Naive B cell (primary cell): Measurements from ENCODE around the gene CCL16. TPM values are rescaled to one million over a fixed set of nuclear protein-coding genes. Genes with fewer than 3 reads are reported as not detected.

Source experiments
- ATAC-seq, 2 donors: fragments of 150-1000 bp; cut with Tn5 transposase; 2 replicates each; pipeline ENCODE4 v1.10.0; 2021; ENCODE audit warnings: low read depth in 2 of 2, mild to moderate bottlenecking in 2 of 2, moderate library complexity in 2 of 2
- DNase-seq: peaks from one replicate; pipeline ENCODE4 v3.0.0; 2022
- H3K27ac Mint-ChIP-seq, 6 donors: one replicate each; pipeline ENCODE4 v1.8.0; 2020 to 2022; ENCODE audit warnings: mild to moderate bottlenecking in 6 of 6, mixed read lengths in 6 of 6, moderate library complexity in 5 of 6, inconsistent platforms in 2 of 6
- H3K27me3 Mint-ChIP-seq, 3 donors: one replicate each; pipeline ENCODE4 v1.8.0; 2021 to 2022; ENCODE audit warnings: mixed read lengths in 3 of 3, mild to moderate bottlenecking in 1 of 3
- H3K36me3 Mint-ChIP-seq, 2 donors: one replicate each; pipeline ENCODE4 v1.8.0; 2020 to 2022; ENCODE audit warnings: mixed read lengths in 2 of 2, inconsistent platforms in 1 of 2, mild to moderate bottlenecking in 1 of 2
- H3K4me1 Mint-ChIP-seq, 3 donors: one replicate each; pipeline ENCODE4 v1.8.0; 2020 to 2022; ENCODE audit warnings: mixed read lengths in 3 of 3, inconsistent platforms in 1 of 3, mild to moderate bottlenecking in 1 of 3, moderate library complexity in 1 of 3
- H3K4me3 Mint-ChIP-seq, 8 donors: one replicate each; pipeline ENCODE4 v1.8.0; 2020 to 2022; ENCODE audit warnings: mild to moderate bottlenecking in 8 of 8, mixed read lengths in 8 of 8, moderate library complexity in 8 of 8, inconsistent platforms in 2 of 8
- H3K9me3 Mint-ChIP-seq, 7 donors: one replicate each; pipeline ENCODE4 v1.8.0; 2020 to 2022; ENCODE audit warnings: mixed read lengths in 7 of 7, mild to moderate bottlenecking in 5 of 7, inconsistent platforms in 2 of 7, moderate library complexity in 1 of 7
- polyA plus RNA-seq, 6 donors: library from polyadenylated mRNA; unstranded; fragments of 300-500 nt; fragmentation: Illumina TruSeq; gene quantifications; one replicate each; pipeline ENCODE4 v1.2.3, GENCODE V29; 2021; ENCODE audit warnings: low read depth in 6 of 6

CCL16 gene
- polyA plus RNA-seq, 6 donors from 2014 or later = not detected

DNA sequence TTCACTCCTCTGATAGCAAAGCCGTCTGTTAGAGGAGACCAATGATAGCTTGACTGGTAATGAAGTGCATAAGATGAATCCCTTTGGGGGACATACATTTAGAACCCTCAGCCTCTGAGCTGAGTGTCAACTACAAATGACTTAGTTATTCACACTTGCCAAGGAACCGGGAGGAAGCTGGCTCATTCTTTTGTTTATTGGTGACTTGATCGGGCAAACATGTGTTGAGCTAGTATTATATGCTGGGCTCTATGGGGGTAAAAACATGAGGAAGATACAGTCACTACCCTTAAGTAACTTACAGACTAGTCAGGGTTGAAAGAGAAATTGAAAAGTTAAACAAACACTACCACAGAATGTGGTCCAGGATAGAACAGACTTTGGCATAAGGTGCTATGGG, 3.0 kb downstream of the CCL16 start:
- Mint-ChIP-seq H3K36me3 (no peaks in the 10 kb centered on the region), H3K27ac (no peak overlapping the region)

DNA sequence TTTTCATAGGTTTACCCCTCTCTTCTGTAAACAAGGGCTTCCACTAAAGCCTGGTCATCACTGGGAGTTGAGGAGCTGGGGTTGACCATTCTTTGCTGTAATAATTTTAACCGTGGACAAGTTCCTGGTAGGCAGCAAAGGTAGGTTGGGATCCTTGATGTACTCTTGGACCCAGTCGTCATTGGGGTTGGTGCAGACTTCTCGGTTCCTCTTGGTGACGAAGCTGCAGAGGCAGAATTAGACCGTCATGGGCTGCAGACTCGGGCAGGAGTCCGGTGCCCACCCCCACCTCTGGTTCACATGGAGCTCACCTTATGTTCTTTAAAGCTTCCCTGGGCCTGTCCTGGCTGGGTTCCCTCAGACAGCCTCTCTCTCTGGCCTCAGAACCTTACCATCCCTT, 3.8 kb downstream of the CCL16 start:
- H3K9me3 Mint-ChIP-seq = no peaks in the 10 kb centered on the region
- H3K36me3 Mint-ChIP-seq = no peaks in the 10 kb centered on the region
- DNase-seq (no peak), ATAC-seq (no peak)
- peaks cover 5 to 23% (median 15%) of the 10 kb centered on the region in 3 donors for H3K4me1 Mint-ChIP-seq
- H3K27ac Mint-ChIP-seq = peak overlapping the region in 2 of 6 donors; percentile 56 to 83
- H3K4me3 Mint-ChIP-seq = peak overlapping the region in 1 of 8 donors; percentile 54
- H3K27me3 Mint-ChIP-seq = peaks cover 0 to 23% (median 10%) of the 10 kb centered on the region in 3 donors

More for the DNA sequence above, 3.0 kb downstream of the CCL16 start:
- Mint-ChIP-seq H3K9me3 (no peaks in the 10 kb centered on the region), H3K27me3 (peaks cover 0 to 23% (median 10%) of the 10 kb centered on the region in 3 donors), H3K4me1 (peaks cover 5 to 25% (median 15%) of the 10 kb centered on the region in 3 donors), H3K4me3 (no peak overlapping the region)
- ATAC-seq (no peak), DNase-seq (no peak)

DNA sequence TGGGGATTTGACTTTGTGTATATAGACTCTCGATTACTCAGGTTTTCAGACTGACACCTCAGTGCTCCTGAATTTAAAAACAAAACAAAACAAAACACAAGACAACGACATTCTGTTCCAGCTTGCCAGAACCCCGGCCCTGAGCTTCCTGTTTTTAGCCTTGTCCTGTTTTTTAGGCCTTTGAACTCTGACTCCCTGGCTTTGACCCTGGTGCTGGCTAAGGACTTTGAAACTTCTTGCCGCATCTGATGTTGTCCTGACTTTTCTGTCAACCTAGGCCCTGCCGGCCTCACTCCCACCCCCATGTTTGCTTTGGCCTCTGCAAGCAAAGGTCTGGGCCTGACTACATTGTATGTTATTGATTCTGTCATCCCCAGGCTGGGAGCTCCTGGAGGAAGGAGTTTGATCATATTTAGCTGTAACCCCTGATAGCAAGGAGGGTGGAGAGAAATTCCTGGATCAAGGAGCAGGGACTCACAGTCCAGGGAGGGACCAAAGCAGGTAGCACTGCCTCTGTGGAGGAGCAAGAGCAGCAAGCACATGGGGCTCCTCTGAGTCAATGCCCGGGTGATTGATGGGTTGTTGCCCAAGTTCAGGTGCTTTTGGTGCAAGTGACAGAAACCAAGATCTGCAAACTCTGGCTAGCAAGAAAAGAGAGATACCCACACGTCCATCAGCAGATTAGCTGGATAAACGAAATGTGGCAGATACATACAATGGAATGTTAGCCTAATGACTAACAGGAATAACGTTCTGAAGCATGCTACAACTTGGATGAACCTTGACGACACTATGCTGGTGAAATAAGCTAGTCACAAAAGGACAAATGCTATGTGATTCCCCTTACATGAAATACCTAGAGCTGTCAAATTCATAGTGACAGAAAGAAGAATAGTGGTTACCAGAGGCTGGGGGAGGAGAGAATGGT, 7.7 kb downstream of the CCL16 start:
- ATAC-seq = no peak

DNA sequence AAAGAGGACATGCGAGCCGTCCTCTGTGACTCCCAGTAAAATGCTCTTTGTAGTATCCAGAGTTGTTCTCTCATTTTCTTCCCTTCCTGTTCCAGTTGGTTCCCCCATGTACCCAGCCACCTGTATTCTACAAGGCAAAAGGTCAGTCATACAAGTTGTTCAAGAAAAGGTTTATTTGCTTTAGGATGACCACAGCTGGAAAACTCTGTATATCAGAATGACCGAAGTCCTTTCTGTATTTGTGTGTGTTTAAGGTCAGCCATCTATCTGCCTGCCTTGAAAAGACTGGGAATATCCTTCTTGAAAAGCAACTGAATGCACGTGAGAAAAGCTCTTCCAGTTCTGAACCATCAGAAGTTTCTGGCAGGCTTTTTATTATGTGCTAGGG, 8.4 kb downstream of the CCL16 start:
- ATAC-seq = no peak
- Mint-ChIP-seq H3K4me1 (peaks cover 9 to 16% (median 15%) of the 10 kb centered on the region in 3 donors), H3K9me3 (no peaks in the 10 kb centered on the region), H3K27me3 (peaks cover 0 to under 1% (median 0%) of the 10 kb centered on the region in 3 donors), H3K27ac (peak overlapping the region in 2 of 6 donors; percentile 2 to 21), H3K36me3 (no peaks in the 10 kb centered on the region), H3K4me3 (no peak overlapping the region)
- DNase-seq = no peak

More for the DNA sequence above, 7.7 kb downstream of the CCL16 start:
- H3K27ac Mint-ChIP-seq = peak overlapping the region in 2 of 6 donors; percentile 21 to 78
- no peaks in the 10 kb centered on the region for H3K36me3 Mint-ChIP-seq
- peaks cover 9 to 16% (median 15%) of the 10 kb centered on the region in 3 donors for H3K4me1 Mint-ChIP-seq
- peaks cover 0 to 7% (median 0%) of the 10 kb centered on the region in 3 donors for H3K27me3 Mint-ChIP-seq
- H3K9me3 Mint-ChIP-seq = no peaks in the 10 kb centered on the region
- DNase-seq = no peak
- peak overlapping the region in 1 of 8 donors; percentile 56 for H3K4me3 Mint-ChIP-seq

DNA sequence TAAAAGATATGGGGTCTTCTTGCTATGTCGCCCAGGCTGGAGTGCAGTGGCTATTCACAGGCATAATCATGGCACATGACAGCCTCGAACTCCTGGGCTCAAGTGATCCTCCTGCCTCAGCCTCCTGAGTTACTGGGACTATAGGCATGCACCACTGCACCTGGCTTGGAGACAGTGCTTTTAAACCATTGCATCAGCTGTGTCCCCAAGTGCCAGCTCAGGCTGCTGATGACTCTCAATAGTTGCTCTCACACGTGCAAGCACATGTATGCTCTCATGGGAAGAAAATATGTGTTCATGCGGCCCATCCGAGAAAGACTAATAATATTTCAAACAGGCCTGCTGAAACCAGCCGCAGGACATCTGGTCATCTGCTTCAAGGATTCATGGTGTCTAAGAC, 8.8 kb downstream of the CCL16 start:
- ATAC-seq (no peak), DNase-seq (no peak)
- no peaks in the 10 kb centered on the region for H3K36me3 Mint-ChIP-seq
- H3K9me3 Mint-ChIP-seq = no peaks in the 10 kb centered on the region
- no peaks in the 10 kb centered on the region for H3K27me3 Mint-ChIP-seq
- peak overlapping the region in 1 of 6 donors; percentile 63 for H3K27ac Mint-ChIP-seq
- H3K4me3 Mint-ChIP-seq = no peak overlapping the region
- H3K4me1 Mint-ChIP-seq = peaks cover 9 to 16% (median 15%) of the 10 kb centered on the region in 3 donors

DNA sequence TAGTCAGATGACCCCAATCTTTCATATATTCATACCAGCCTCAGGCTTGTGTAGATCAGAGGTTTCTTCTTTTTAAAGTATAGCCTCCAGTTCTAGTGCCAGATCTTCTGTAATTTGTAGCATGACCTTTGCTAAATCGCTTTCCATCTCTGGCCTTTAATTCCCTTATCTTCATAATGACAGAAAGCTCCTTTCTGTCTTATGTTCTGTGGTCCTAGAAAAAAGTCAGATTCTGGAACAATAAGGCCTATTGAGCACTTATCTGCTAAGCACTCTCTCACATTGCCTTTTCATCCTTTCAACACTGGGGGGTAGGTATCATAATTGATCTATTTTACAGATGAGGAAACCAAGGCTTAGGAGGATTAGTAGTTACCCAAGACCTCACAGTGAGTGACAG, 9.2 kb downstream of the CCL16 start:
- Mint-ChIP-seq H3K4me1 (peaks cover 9 to 16% (median 15%) of the 10 kb centered on the region in 3 donors), H3K9me3 (no peaks in the 10 kb centered on the region), H3K27ac (no peak overlapping the region), H3K36me3 (no peaks in the 10 kb centered on the region), H3K4me3 (no peak overlapping the region), H3K27me3 (no peaks in the 10 kb centered on the region)
- ATAC-seq = no peak
- DNase-seq = no peak

DNA sequence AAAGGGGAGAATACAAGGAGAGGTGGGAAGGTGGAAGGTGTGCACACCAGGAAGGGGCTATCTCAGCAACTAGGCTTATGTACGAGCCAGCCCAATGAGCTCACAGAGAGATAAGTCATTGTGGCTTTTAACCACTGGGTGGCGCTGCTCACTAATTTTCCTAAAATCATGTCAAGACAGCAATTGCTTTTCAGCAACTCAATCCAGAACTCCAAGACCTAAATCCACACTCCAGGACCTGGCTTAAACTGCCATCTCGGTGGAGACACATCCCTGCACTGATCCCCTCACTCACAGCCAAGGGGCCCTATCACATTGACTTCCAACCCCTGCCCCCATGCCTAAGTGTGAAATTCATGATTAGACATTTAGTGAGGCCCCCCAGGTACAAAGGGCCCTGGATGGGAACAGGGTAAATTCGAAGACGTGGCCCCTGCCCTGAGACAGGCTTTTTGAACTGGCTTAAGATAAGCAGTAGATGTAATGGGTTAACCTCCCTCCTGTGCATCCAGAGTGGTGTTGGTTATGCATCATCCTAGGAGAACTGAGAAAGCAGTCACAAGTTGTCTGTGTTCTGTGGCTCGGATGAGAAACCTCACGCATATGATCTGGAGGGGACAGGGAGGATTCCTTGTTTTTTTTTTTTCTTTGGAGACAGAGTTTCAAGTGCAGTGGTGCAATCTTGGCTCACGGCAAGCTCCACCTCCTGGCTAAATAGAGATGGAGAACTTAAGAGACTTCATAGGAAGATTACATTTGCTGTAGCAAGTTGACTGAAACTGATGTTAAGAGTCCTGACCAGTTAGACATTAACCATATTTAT, 11.5 kb downstream of the CCL16 start:
- H3K4me3 Mint-ChIP-seq = no peak overlapping the region
- peak; percentile 61 for DNase-seq
- peaks cover 5 to 6% (median 5%) of the 10 kb centered on the region in 3 donors for H3K4me1 Mint-ChIP-seq
- H3K27me3 Mint-ChIP-seq = peaks cover 0 to 6% (median 0%) of the 10 kb centered on the region in 3 donors
- no peaks in the 10 kb centered on the region for H3K9me3 Mint-ChIP-seq
- peak; percentile 45 to 70 for ATAC-seq
- H3K36me3 Mint-ChIP-seq = no peaks in the 10 kb centered on the region
- no peak overlapping the region for H3K27ac Mint-ChIP-seq

DNA sequence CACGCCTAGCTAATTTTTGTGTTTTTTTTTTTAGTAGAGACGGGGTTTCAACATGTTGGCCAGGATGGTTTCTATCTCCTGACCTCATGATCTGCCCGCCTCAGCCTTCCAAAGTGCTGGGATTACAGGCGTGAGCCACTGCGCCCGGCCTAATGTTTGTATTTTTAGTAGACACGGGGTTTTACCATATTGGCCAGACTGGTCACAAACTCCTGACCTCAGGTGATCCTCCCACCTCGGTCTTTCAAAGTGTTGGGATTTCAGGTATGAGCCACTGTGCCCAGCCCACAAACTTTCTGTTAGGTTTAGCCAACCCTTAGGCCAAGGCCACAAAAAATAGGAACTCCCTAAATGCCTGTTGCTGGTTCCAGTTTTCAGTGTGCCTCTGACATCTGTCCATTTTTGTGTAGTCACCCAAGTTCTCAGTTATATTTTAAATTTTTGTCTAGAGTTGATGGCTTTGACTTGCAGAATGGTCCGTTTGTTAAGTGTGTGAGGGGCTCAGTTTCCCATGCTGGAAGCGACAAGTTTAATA, 12.7 kb downstream of the CCL16 start:
- Mint-ChIP-seq H3K27me3 (peaks cover 0 to 16% (median under 1%) of the 10 kb centered on the region in 3 donors), H3K4me3 (no peak overlapping the region), H3K4me1 (peaks cover 5 to 6% (median 5%) of the 10 kb centered on the region in 3 donors), H3K27ac (no peak overlapping the region), H3K36me3 (no peaks in the 10 kb centered on the region), H3K9me3 (no peaks in the 10 kb centered on the region)
- ATAC-seq (no peak), DNase-seq (no peak)

DNA sequence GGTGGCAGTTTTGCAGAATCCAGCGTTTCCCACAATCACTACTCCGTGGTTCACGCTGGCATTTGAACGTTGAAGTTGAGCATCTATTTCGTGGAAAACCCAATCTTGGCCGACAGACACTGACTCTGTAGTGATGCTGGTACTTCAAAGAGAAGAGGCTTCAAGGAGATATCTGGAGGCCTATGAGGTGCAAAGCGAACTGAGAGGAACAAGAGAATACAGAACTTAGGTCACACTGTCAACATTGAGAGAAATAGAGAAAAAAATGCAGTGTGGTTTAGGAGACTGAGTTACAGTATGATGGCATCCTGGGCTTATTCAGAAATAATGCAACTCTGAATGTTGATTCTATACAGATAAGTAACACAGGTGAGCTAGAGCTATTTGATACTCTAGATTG, 16.0 kb downstream of the CCL16 start:
- Mint-ChIP-seq H3K27me3 (peaks cover 4 to 26% (median 15%) of the 10 kb centered on the region in 3 donors), H3K27ac (no peak overlapping the region), H3K36me3 (no peaks in the 10 kb centered on the region), H3K9me3 (no peaks in the 10 kb centered on the region), H3K4me1 (peaks cover 3 to 6% (median 5%) of the 10 kb centered on the region in 3 donors), H3K4me3 (no peak overlapping the region)
- DNase-seq (no peak), ATAC-seq (no peak)

DNA sequence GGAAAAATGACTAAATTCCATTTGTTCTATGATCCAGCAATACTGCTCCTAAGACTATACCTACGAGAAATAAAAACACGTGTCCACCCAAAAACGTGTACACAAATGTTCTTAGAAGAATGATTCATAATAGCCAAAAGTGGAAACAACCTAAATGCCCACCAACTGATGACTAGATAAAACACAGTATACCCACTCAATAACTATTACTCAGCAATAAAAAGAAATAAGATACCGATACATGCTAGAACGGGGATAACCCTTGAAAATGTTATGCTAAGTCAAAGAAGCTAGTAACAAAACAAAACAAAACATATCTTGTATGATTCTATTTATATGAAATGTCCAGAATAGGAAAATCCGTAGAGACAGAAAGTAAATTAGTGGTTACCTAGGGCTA, 17.6 kb downstream of the CCL16 start:
- H3K36me3 Mint-ChIP-seq = no peaks in the 10 kb centered on the region
- DNase-seq (no peak), ATAC-seq (no peak)
- no peak overlapping the region for H3K27ac Mint-ChIP-seq
- peaks cover 7 to 28% (median 24%) of the 10 kb centered on the region in 3 donors for H3K27me3 Mint-ChIP-seq
- no peak overlapping the region for H3K4me3 Mint-ChIP-seq
- H3K9me3 Mint-ChIP-seq = no peaks in the 10 kb centered on the region
- H3K4me1 Mint-ChIP-seq = no peaks in the 10 kb centered on the region

DNA sequence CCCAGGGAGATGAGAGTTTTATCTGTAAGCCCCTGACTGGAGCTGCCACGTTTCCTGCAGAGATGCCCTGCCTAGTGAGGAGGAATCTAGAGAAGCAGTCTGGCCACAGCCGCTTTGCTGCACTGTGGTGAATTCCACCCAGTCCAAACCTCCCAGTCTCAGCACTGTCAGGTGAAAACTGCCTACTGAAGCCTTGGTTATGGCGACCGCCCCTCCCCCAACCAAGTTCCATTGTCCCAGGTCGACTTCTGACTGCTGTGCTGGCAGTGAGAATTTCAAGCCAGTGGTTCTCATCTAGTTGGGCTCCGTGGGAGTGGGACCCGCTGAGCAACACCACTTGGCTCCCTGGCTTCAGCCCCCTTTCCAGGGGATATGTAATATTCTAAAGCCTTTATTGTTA, 27.6 kb downstream of the CCL16 start:
- Mint-ChIP-seq H3K27me3 (peaks cover 26 to 45% (median 35%) of the 10 kb centered on the region in 3 donors), H3K4me3 (no peak overlapping the region), H3K27ac (no peak overlapping the region), H3K9me3 (peaks cover 0 to 7% (median 3%) of the 10 kb centered on the region in 7 donors), H3K4me1 (no peaks in the 10 kb centered on the region), H3K36me3 (no peaks in the 10 kb centered on the region)
- DNase-seq = no peak
- ATAC-seq = no peak

DNA sequence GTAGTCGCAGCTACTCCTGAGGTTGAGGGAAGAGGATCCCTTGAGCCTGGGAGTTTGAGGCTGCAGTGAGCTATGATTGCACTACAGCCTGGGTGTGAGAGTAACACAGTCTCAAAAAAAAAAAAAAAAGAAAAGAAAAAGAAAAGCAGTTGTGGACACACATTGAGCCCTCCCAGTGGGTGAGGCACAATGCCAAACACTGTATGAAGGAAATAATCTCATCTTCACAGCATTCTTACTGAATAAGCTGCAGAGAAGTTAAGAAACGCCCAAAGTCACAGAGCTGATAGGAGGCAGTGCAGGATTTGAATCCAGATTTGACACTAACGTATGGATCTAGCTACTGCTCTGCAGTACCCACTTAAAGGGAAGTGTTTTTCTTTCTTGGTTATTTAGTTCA, 31.9 kb downstream of the CCL16 start:
- peaks cover 8 to 18% (median 15%) of the 10 kb centered on the region in 3 donors for H3K27me3 Mint-ChIP-seq
- no peaks in the 10 kb centered on the region for H3K9me3 Mint-ChIP-seq
- H3K4me1 Mint-ChIP-seq = peaks cover 0 to 5% (median 0%) of the 10 kb centered on the region in 3 donors
- no peaks in the 10 kb centered on the region for H3K36me3 Mint-ChIP-seq
- ATAC-seq (no peak), DNase-seq (no peak)
- no peak overlapping the region for H3K4me3 Mint-ChIP-seq
- H3K27ac Mint-ChIP-seq = no peak overlapping the region

DNA sequence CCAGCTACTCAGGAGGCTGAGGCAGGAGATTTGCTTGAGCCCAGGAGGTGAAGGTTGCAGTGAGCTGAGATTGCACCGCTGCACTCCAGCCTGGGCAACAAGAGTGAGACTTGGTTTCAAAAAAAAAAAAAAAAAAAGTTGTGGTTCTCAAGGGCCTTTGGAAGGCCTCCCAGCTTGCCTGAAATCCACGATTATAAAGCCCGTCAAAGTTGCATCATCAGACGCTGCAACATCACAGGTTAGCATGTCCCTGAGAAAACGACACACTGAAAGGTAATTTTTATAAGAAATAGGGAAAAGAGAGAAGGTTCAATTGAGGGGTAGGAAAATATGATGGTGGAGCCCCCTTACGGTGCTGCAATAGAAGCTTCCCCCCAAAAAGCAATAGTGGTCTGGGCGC, 33.2 kb downstream of the CCL16 start:
- ATAC-seq = no peak
- Mint-ChIP-seq H3K4me1 (peaks cover 0 to 5% (median 0%) of the 10 kb centered on the region in 3 donors), H3K36me3 (no peaks in the 10 kb centered on the region), H3K9me3 (no peaks in the 10 kb centered on the region), H3K4me3 (no peak overlapping the region), H3K27me3 (peaks cover 0 to 18% (median 10%) of the 10 kb centered on the region in 3 donors), H3K27ac (no peak overlapping the region)
- no peak for DNase-seq
